Neural cell (in vitro differentiated cells): Measurements from ENCODE around the gene FBXO24. TPM values are rescaled to one million over a fixed set of nuclear protein-coding genes. Genes with fewer than 3 reads are reported as not detected.

Source experiments
- H2AFZ ChIP-seq: fragments of 200-600, 300-800 bp; sonication (generic), shearing (Covaris generic); 2 replicates; pipeline ENCODE4 v1.6.0; 2014; ENCODE audit warnings: low read depth, mild to moderate bottlenecking, antibody characterized with exemption, low read length, moderate library complexity
- H3F3A ChIP-seq: fragments of 200-600 bp; shearing (Covaris generic); 2 replicates; pipeline ENCODE4 v1.6.1; 2016; ENCODE audit warnings: mild to moderate bottlenecking, moderate library complexity, mixed read lengths, antibody characterized with exemption, low read length; ENCODE audit not compliant: insufficient read depth, poor library complexity, severe bottlenecking
- H3K27ac ChIP-seq: fragments of 200-600, 300-800 bp; sonication (generic), shearing (Covaris generic); 2 replicates; pipeline ENCODE4 v1.5.1; 2014; ENCODE audit warnings: mild to moderate bottlenecking, low read length, moderate library complexity
- H3K27me3 ChIP-seq: fragments of 300-800, 200-600 bp; sonication (generic), shearing (Covaris generic); 2 replicates; pipeline ENCODE4 v1.6.0; 2014; ENCODE audit warnings: mild to moderate bottlenecking, low read depth, low read length, moderate library complexity; ENCODE audit not compliant: insufficient read depth
- H3K36me3 ChIP-seq: fragments of 300-800, 200-600 bp; sonication (generic), shearing (Covaris generic); 2 replicates; pipeline ENCODE4 v1.5.1; 2014; ENCODE audit warnings: mild to moderate bottlenecking, antibody characterized with exemption, low read length, moderate library complexity; ENCODE audit not compliant: insufficient read depth
- H3K4me2 ChIP-seq: fragments of 300-800, 200-600 bp; sonication (generic), shearing (Covaris generic); 2 replicates; pipeline ENCODE4 v1.6.0; 2014; ENCODE audit warnings: mild to moderate bottlenecking, low read length
- H3K4me3 ChIP-seq: fragments of 300-800, 200-600 bp; sonication (generic), shearing (Covaris generic); 2 replicates; pipeline ENCODE4 v1.5.1; 2014; ENCODE audit warnings: mild to moderate bottlenecking, low read length, moderate library complexity
- H3K79me2 ChIP-seq: fragments of 200-600 bp; shearing (Covaris generic); replicated peaks from 2 replicates; pipeline ENCODE4 v1.6.0; 2014; ENCODE audit warnings: mild to moderate bottlenecking, low read length, moderate library complexity; ENCODE audit not compliant: insufficient read depth
- H3K9ac ChIP-seq: fragments of 300-800, 200-600 bp; sonication (generic), shearing (Covaris generic); 2 replicates; pipeline ENCODE4 v1.6.1; 2016; ENCODE audit warnings: mild to moderate bottlenecking, low read length, mixed read lengths
- H3K9me2 ChIP-seq: fragments of 200-600 bp; shearing (Covaris generic); 2 replicates; pipeline ENCODE4 v1.6.1; 2016; ENCODE audit warnings: mild to moderate bottlenecking, low read length, mixed read lengths; ENCODE audit not compliant: insufficient read depth
- H3K9me3 ChIP-seq: fragments of 200-600, 300-800 bp; sonication (generic), shearing (Covaris generic); 2 replicates; pipeline ENCODE4 v1.6.1; 2016; ENCODE audit warnings: mild to moderate bottlenecking, mixed run types, low read length, moderate library complexity, mixed read lengths
- H4K20me1 ChIP-seq: fragments of 200-600 bp; shearing (Covaris generic); 2 replicates; pipeline ENCODE4 v1.6.1; 2016; ENCODE audit warnings: mild to moderate bottlenecking, mixed run types; ENCODE audit not compliant: insufficient read depth
- CTCF ChIP-seq: fragments of 450-650 bp; IDR thresholded peaks from 2 replicates; pipeline ENCODE4 v1.5.1; 2014; ENCODE audit warnings: antibody characterized with exemption, mild to moderate bottlenecking, moderate library complexity; ENCODE audit not compliant: poor library complexity, severe bottlenecking
- EP300 ChIP-seq: fragments of 450-650 bp; conservative IDR thresholded peaks from 2 replicates; pipeline ENCODE4 v1.6.1; 2014; ENCODE audit warnings: antibody characterized with exemption, mild to moderate bottlenecking, moderate library complexity; ENCODE audit not compliant: poor library complexity, severe bottlenecking
- EZH2 ChIP-seq: fragments of 200-600, 300-800 bp; shearing (Covaris generic), sonication (generic); IDR thresholded peaks from 2 replicates; pipeline ENCODE4 v1.6.1; 2014; ENCODE audit warnings: antibody characterized with exemption, low read length, borderline replicate concordance, mild to moderate bottlenecking; ENCODE audit not compliant: insufficient read depth, poor library complexity, severe bottlenecking
- MXI1 ChIP-seq: fragments of 450-650 bp; conservative IDR thresholded peaks from 2 replicates; pipeline ENCODE4 v1.6.1; 2014; ENCODE audit warnings: antibody characterized with exemption, mild to moderate bottlenecking; ENCODE audit not compliant: poor library complexity, severe bottlenecking
- POLR2AphosphoS5 ChIP-seq: IDR thresholded peaks from 2 replicates; pipeline ENCODE4 v1.6.1; 2012
- RAD21 ChIP-seq: fragments of 450-650 bp; conservative IDR thresholded peaks from 2 replicates; pipeline ENCODE4 v1.6.1; 2014; ENCODE audit warnings: antibody characterized with exemption, mild to moderate bottlenecking, moderate library complexity
- REST ChIP-seq: IDR thresholded peaks from 2 replicates; pipeline ENCODE4 v1.6.1; 2012; ENCODE audit warnings: borderline replicate concordance
- SMC3 ChIP-seq: fragments of 450-650 bp; conservative IDR thresholded peaks from 2 replicates; pipeline ENCODE4 v1.6.1; 2014; ENCODE audit warnings: antibody characterized with exemption, mild to moderate bottlenecking, moderate library complexity; ENCODE audit not compliant: poor library complexity
- TAF1 ChIP-seq: IDR thresholded peaks from 2 replicates; pipeline ENCODE4 v1.6.1; 2012; ENCODE audit warnings: low read depth
- polyA plus RNA-seq: library from polyadenylated mRNA; depleted of rRNA; stranded (reverse); fragments of >200 nt; gene quantifications from 2 replicates; pipeline ENCODE4 v1.2.3, GENCODE V29; 2014

The FBXO24 gene
- polyA plus RNA-seq, 1 donor from 2014 or later: 0.52 TPM

- Histone ChIP-seq H3K9me2 (no peaks in the 10 kb centered on the region), H3K27ac (no peak overlapping the region), H2AFZ (no peak overlapping the region), H4K20me1 (no peaks in the 10 kb centered on the region), H3K4me3 (peak overlapping the region; percentile 59), H3K9ac (no peak overlapping the region), H3K36me3 (no peaks in the 10 kb centered on the region), H3K4me2 (no peak overlapping the region), H3K79me2 (no peaks in the 10 kb centered on the region), H3F3A (no peaks in the 10 kb centered on the region), H3K27me3 (no peaks in the 10 kb centered on the region), H3K9me3 (no peaks in the 10 kb centered on the region)
- TF ChIP-seq SMC3: no peak
- no peak for TF ChIP-seq EZH2
- no peak for TF ChIP-seq POLR2AphosphoS5
- no peak for TF ChIP-seq TAF1
- no peak for TF ChIP-seq RAD21
- TF ChIP-seq MXI1: no peak
- TF ChIP-seq CTCF: no peak
- no peak for TF ChIP-seq EP300
- TF ChIP-seq REST: no peak
Measured at GRCh38 chr7:100626055-100626454, 39.9 kb downstream of the FBXO24 start.

GRCh38 chr7:100626530-100627237, 40.6 kb downstream of the FBXO24 start:
- no peaks in the 10 kb centered on the region for H3K9me3 ChIP-seq
- H3K79me2 ChIP-seq: no peaks in the 10 kb centered on the region
- no peaks in the 10 kb centered on the region for H4K20me1 ChIP-seq
- no peak for TF ChIP-seq CTCF
- TF ChIP-seq SMC3: no peak
- no peak for TF ChIP-seq TAF1
- TF ChIP-seq EP300: no peak
- no peak for TF ChIP-seq RAD21
- no peak for TF ChIP-seq EZH2
- TF ChIP-seq MXI1: no peak
- TF ChIP-seq REST: no peak
- TF ChIP-seq POLR2AphosphoS5: no peak
- no peaks in the 10 kb centered on the region for H3K36me3 ChIP-seq
- no peak overlapping the region for H3K4me2 ChIP-seq
- peaks cover 1% of the 10 kb centered on the region for H3K27me3 ChIP-seq
- no peak overlapping the region for H3K27ac ChIP-seq
- no peak overlapping the region for H2AFZ ChIP-seq
- peak overlapping the region; percentile 59 for H3K4me3 ChIP-seq
- peak overlapping the region; percentile 51 for H3K9ac ChIP-seq
- no peaks in the 10 kb centered on the region for H3K9me2 ChIP-seq
- H3F3A ChIP-seq: no peaks in the 10 kb centered on the region
